KMS-11 (cell line): Measurements from ENCODE around the gene GSC2.

Experiments
- H2AFZ ChIP-seq: fragments of 200-600 bp; sonication (generic); 2 replicates; pipeline ENCODE4 v1.6.1; 2016; ENCODE audit warnings: antibody characterized with exemption, mixed run types, low read depth
- H3K27ac ChIP-seq: fragments of 200-600 bp; sonication (generic); 2 replicates; pipeline ENCODE4 v1.6.1; 2016; ENCODE audit warnings: mild to moderate bottlenecking, mixed run types
- H3K27me3 ChIP-seq: fragments of 200-600 bp; sonication (generic); 2 replicates; pipeline ENCODE4 v1.6.1; 2017; ENCODE audit warnings: mild to moderate bottlenecking, low read depth, mixed run types, moderate library complexity; ENCODE audit not compliant: insufficient read depth
- H3K36me3 ChIP-seq: fragments of 200-600 bp; sonication (generic); 2 replicates; pipeline ENCODE4 v1.6.1; 2017; ENCODE audit warnings: mild to moderate bottlenecking, mixed run types; ENCODE audit not compliant: insufficient read depth
- H3K4me1 ChIP-seq: fragments of 200-600 bp; sonication (generic); 2 replicates; pipeline ENCODE4 v1.6.1; 2016; ENCODE audit warnings: mild to moderate bottlenecking, low read depth, mixed run types; ENCODE audit not compliant: poor library complexity, severe bottlenecking
- H3K4me2 ChIP-seq: fragments of 200-600 bp; sonication (generic); 2 replicates; pipeline ENCODE4 v1.7.0; 2016; ENCODE audit warnings: mild to moderate bottlenecking, mixed run types
- H3K4me3 ChIP-seq: fragments of 200-600 bp; sonication (generic); IDR thresholded peaks from 2 replicates; pipeline ENCODE4 v1.6.1; 2017; ENCODE audit warnings: low read depth, low read length, mixed read lengths; ENCODE audit not compliant: insufficient read depth
- H3K79me2 ChIP-seq: fragments of 200-600 bp; sonication (generic); 2 replicates; pipeline ENCODE4 v1.6.1; 2016; ENCODE audit warnings: low read depth, mixed run types; ENCODE audit not compliant: insufficient read depth
- H3K9ac ChIP-seq: fragments of 200-600 bp; sonication (generic); 2 replicates; pipeline ENCODE4 v1.6.1; 2016; ENCODE audit warnings: mild to moderate bottlenecking, mixed run types
- H4K20me1 ChIP-seq: fragments of 200-600 bp; sonication (generic); 2 replicates; pipeline ENCODE4 v1.6.1; 2016; ENCODE audit warnings: mild to moderate bottlenecking, mixed run types; ENCODE audit not compliant: insufficient read depth
- CTCF ChIP-seq: fragments of 200-600 bp; sonication (generic); conservative IDR thresholded peaks from 2 replicates; pipeline ENCODE4 v1.6.1; 2017; ENCODE audit warnings: low read depth, mild to moderate bottlenecking, antibody characterized with exemption, low read length, moderate library complexity, mixed read lengths

The GSC2 gene

GRCh38 chr22:19195796-19196731 is 46.0 kb upstream of the GSC2 start:
- no peak overlapping the region for H3K4me2 ChIP-seq
- no peaks in the 10 kb centered on the region for H3K4me1 ChIP-seq
- no peaks in the 10 kb centered on the region for H4K20me1 ChIP-seq
- no peak overlapping the region for H3K27ac ChIP-seq
- no peak for TF ChIP-seq CTCF
- H3K36me3 ChIP-seq, result no peaks in the 10 kb centered on the region
- no peaks in the 10 kb centered on the region for H3K79me2 ChIP-seq
- no peak overlapping the region for H3K9ac ChIP-seq
- H3K4me3 ChIP-seq, result no peak overlapping the region
- no peak overlapping the region for H2AFZ ChIP-seq
- H3K27me3 ChIP-seq, result no peaks in the 10 kb centered on the region

- H3K27ac ChIP-seq, result no peak overlapping the region
- no peak overlapping the region for H3K9ac ChIP-seq
- no peak overlapping the region for H3K4me3 ChIP-seq
- H3K79me2 ChIP-seq, result no peaks in the 10 kb centered on the region
- H4K20me1 ChIP-seq, result no peaks in the 10 kb centered on the region
- H3K36me3 ChIP-seq, result no peaks in the 10 kb centered on the region
- no peak for TF ChIP-seq CTCF
- no peaks in the 10 kb centered on the region for H3K27me3 ChIP-seq
- H3K4me1 ChIP-seq, result no peaks in the 10 kb centered on the region
- H2AFZ ChIP-seq, result no peak overlapping the region
- no peak overlapping the region for H3K4me2 ChIP-seq
Observed at GRCh38 chr22:19194766-19195536, 44.9 kb upstream of the GSC2 start.

GRCh38 chr22:19193879-19194278 is 43.8 kb upstream of the GSC2 start:
- H2AFZ ChIP-seq, result no peak overlapping the region
- no peak overlapping the region for H3K4me3 ChIP-seq
- H3K9ac ChIP-seq, result no peak overlapping the region
- no peak for TF ChIP-seq CTCF
- H3K4me1 ChIP-seq, result no peaks in the 10 kb centered on the region
- no peaks in the 10 kb centered on the region for H3K27me3 ChIP-seq
- H4K20me1 ChIP-seq, result no peaks in the 10 kb centered on the region
- no peak overlapping the region for H3K4me2 ChIP-seq
- no peaks in the 10 kb centered on the region for H3K79me2 ChIP-seq
- H3K27ac ChIP-seq, result no peak overlapping the region
- no peaks in the 10 kb centered on the region for H3K36me3 ChIP-seq

- H3K27ac ChIP-seq, result no peak overlapping the region
- H3K9ac ChIP-seq, result no peak overlapping the region
- no peaks in the 10 kb centered on the region for H3K36me3 ChIP-seq
- H3K4me1 ChIP-seq, result no peaks in the 10 kb centered on the region
- no peak overlapping the region for H2AFZ ChIP-seq
- H4K20me1 ChIP-seq, result no peaks in the 10 kb centered on the region
- no peak overlapping the region for H3K4me2 ChIP-seq
- H3K4me3 ChIP-seq, result no peak overlapping the region
- TF ChIP-seq CTCF, result no peak
- no peaks in the 10 kb centered on the region for H3K79me2 ChIP-seq
- H3K27me3 ChIP-seq, result no peaks in the 10 kb centered on the region
Observed at GRCh38 chr22:19187716-19188563, 37.8 kb upstream of the GSC2 start.
